HL-60/S4 treated with phorbol 12-myristate 13-acetate at 8.2 ng/mL for 4 days and 3 days (cell line): ENCODE data around the gene RBM20.
"Not testable (repeated sequence)": the region's sequence is repeated elsewhere in the genome, so short reads cannot be mapped to it uniquely, and the experiment has no call there.

Source experiments
- in situ Hi-C: fragments of 300-500 bp; cut with MboI; formaldehyde crosslinking; loops from 2 replicates; pipeline ENCODE4 v1.15.0; 2022; ENCODE audit warnings: low sequenced_read_pairs

RBM20 gene

DNA sequence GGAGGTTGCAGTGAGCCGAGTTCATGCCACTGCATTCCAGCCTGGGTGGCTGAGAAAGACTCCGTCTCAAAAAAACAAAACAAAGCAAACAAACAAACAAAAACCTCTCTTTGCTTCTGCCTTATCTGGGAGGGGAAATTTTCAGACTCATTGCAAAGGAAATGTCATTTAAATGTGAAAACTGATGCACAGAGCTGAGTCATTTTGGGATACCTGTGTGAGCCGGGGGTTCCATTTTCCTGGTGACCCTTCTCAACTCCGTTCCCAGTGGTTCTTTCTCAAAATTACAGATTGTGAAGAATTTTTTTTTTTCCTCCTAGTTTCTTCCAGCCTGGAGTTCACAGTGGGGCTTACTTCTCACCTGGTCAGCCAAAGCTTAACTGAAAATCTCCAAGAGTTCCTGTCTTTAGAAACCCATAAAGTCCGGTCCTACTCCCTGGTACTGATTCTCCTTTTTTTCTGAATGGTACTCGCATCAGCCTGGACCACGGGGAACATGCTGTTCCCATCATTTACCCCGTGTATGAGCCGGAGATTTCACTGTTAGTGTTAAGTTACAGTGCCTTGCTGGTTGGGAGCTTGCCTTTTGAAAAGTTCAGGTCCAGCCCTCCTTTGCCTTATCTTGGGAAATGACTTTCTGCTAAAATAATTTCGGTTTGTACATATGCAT, 56.9 kb downstream of the RBM20 start:
- in situ Hi-C loops: no loop called here

DNA sequence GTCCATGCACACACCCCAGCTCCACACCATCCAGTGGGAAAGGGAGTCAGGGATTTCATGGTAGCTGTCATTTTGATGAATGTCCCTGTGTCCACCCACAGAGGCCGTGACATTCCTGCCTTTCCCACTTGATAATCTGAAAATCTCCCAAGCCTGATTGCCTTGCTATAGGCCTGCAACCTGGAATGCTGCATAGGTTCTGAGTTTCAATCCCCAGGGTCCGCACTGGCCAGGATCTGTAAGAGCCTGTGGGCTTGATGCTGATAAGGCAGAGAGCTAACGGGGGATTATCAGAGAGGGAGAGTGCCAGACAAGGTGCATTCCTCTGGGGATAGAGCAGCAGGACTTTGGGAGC, 57.5 kb downstream of the RBM20 start:
- in situ Hi-C loops: no loop called here

DNA sequence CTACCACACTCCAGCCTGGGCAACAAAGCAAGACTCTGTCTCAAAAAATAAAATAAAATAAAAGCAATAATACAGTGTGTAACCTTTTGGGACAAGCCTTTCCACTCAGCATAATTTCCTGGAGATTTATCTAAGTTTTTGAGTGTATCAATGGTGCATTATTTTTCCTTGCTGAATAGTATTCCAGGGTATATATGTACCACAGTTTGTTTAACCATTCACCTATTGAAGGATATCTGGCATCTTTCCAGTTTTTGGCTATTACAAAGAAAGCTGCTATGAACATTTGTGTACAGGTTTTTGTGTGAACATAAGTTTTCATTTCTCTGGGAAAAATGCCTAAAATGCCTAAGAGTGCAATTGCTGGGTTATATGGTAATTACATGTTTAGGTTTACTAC, 59.9 kb downstream of the RBM20 start:
- in situ Hi-C loops: no loop called here

DNA sequence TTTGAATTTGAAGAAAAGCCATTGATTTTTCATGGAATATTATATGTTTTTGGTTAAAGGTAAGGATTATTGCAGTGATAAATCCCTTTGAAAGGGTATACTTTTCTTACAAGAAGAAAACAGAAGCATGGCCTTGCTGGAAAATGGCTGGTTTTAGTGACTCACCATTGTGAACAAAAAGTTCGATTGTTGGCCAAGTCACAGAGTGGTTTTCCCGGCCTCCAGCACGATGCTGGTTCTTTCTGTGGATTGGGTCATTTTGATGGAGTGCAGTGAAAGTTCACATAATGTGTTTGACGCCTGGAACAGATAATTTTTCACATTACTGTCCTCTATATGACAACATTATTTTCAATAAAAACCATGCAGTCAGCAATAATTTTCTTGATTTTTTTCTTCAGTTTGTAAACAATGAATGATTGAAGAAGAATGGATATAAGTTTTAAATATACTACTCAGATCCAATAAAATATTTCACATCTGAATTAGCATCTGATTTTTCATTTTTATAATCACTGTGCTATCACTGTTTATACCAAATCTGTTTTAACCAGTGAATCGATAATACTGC, 60.9 kb downstream of the RBM20 start:
- in situ Hi-C loops: no loop called here

DNA sequence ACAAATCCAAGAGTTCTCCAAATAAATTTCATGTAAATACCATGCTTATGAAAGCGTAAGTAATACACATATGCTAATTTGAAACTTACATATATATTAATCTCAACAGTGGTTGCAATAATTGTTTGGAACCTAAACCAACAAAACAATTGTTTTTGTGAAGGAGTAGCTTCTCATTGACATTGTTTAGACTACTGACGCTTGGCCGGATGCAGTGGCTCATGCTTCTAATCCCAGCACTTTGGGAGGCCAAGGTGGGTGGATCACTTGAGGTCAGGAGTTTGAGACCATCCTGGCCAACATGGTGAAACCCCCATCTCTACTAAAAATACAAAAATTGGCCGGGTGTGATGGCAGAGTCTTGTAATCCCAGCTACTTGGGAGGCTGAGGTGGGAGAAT, 61.5 kb downstream of the RBM20 start:
- in situ Hi-C loops: not testable (repeated sequence)

DNA sequence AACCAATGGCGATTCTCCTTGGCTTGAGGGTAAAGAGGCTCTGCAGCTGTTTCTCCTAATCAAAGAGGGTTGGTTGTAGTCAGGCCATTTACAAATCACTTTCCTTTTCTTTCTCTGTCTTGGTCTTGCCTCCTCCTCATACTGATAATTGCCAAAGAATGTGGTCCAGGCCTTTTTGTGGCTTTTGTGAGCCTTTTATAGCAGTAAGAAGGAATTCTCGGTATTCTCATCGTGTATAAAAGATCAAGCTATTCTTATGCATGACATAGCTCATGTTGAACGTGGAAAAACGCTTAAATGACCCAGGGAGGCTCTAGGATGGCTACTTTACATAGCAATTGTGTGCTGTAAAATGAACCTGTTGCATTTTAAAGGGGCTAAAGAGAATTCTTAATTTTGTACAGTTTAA, 62.6 kb downstream of the RBM20 start:
- in situ Hi-C loops: no loop called here

DNA sequence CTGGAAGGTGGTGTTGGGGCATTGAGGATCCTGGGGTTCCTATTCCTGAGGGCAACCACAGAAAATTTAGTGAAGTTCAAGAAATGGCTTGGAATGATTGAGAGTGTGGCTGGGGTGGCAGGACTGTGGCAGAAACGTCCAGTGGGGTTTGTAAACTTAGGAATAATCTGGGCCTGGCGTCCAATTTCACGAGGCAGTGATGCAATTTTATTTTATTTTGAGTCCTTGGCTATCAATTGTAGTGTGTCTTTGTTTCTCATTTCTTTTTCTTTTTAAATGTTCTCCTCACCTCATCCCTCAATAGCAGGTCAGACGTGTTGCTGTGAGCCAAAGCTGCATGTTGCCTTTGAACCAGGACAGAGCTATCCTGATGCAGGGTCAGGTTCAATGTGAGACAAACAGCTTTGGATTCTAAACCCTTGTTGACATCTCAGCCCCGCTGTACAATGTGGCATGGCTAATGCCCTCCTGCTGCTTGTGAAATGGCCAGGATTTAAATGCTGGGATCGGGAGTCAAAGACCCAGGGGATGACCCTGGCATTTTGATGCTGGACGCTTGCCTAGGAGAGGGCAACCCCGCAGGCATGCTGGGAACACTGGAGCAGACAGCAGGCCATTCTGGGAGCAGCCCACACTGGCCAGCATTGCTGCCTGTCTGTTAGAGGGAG, 64.8 kb downstream of the RBM20 start:
- in situ Hi-C loops: no loop called here

DNA sequence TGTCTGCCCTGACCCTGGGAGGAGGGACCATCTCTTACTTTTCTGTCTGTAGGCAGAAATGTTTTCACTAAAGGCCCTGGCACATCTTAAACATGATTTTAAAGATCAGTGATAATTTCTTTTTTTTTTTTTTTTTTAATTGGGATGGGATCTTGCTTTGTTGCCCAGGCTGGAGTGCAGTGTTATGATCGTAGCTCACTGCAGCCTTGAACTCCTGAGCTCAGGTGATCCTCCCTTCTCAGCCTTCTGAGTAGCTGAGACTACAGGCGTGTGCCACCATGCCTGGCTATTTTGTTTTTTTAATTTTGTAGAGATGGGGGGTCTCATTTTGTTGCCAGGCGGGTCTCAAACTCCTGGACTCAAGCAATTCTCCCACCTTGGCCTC, 65.3 kb downstream of the RBM20 start:
- in situ Hi-C loops: no loop called here

DNA sequence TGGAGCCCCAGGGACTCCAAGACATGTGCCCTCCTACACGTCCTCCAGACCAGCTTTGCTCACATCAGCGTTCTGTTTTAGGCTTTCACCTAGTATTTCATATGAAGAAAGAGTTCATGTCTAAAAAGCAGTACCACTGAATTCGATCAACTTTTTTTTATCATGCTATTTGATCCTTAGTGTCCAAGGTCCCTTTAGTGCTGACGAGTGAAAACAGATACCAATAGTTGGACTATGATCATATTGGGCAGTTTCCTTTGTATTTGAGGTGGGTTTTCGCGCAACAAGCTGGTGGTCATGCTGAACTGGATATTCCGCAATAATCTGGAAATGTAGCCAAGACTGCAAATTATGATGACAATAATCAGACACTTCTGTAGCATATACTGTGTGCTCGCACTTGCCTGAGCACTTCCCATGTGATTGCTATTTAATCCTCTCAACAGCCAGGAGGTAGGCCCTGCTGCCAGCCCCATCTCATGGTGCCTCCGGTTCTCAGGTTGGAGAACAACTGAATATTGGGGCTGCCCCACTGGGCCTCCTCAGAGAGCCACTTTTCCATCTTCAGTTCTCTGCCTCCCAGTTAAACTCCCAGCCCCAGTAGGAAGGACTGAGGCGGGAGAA, 65.9 kb downstream of the RBM20 start:
- in situ Hi-C loops: no loop called here

DNA sequence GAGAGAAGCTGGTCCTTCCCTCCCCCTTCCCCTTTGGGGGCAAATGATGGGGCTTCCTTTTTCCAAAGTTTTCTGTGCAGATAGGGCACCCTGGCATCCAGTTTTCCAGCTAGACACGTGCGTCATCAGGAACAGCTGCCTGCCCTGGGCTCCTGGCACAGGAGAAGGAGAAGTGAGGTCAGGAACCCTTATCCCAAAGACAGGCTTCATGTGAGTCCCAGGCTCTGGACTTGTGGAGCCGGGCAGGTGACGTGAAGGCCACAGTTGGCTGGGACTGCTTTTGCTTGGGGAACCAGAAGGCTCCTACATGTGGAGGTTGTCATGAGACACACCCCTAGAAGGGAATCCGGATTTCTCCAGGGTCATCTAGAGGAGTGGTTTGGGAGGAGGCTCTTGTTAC, 66.5 kb downstream of the RBM20 start:
- in situ Hi-C loops: no loop called here

DNA sequence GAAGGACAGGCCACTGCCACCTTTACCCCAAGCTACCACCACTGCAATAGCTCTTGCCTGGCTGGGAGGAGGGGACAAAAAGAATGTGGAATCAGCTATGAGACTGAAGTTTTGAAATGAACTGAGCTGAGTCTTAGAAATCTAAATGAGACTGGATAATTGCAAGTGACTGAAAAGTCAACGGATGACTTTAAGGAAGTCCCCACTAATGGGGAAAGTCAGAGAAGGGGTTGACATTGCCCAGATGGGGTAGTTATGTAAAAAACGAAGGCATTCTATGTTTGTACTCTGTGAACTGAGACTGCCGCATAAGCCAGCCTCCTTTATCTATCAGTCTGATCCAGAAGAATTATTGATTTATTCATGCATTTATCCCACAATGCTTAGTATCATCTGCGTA, 67.2 kb downstream of the RBM20 start:
- in situ Hi-C loops: no loop called here

DNA sequence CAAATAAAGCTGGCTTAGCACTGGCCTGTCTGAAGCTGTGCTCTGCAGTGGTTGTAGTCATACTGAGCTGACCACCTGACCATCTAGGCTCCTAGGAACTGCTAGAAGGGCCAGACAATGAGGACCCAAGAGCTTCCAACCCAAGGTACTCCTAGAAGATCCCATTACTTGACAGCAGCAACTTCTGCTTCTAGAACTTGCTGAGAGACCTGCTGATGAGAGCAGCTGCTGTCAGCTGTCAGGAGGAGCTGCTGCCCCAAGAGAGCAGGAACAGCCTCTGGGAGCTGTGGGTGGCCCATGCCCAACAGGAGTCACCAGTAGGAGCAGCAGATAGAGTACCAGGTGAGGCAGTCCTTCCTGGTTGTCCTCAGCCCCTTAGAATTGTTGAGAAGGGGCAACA, 70.2 kb downstream of the RBM20 start:
- in situ Hi-C loops: no loop called here

DNA sequence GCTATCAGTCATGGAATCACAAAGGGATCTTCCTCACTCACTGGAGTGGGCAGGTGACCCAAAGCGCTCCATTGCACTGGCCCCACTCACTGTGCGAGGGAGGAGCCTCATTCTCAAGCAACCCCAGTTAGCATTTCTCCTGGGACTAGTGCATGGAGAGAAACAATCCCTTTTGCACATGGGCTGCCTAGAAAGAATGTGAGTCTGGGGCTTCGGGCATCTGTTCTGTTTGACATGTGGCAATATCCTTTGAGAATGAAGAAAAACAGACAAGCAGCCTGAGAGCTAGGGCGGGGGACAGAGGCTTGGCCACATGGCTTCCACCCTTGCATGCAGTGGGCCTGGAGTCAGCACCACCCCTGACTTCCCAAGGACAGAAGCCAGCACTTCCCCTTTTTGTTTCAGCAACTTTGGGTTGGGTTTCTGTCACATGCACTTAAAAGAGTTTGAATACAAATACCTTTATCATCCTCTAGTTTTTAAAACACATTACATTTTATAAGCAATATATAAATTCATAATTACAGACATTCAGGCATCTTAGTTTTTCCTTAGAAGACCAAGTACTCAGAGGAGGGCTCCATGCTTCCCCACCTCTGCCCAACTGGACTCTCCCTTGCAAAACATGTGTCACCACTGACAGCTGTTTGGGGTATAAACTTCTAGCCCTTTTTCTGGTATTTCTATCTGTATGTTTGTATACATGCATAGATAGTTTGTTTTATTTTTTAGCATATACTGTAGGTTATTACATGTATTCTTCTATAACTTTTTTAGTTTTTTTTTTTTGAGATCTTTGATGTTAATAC, 73.8 kb downstream of the RBM20 start:
- in situ Hi-C loops: no loop called here

DNA sequence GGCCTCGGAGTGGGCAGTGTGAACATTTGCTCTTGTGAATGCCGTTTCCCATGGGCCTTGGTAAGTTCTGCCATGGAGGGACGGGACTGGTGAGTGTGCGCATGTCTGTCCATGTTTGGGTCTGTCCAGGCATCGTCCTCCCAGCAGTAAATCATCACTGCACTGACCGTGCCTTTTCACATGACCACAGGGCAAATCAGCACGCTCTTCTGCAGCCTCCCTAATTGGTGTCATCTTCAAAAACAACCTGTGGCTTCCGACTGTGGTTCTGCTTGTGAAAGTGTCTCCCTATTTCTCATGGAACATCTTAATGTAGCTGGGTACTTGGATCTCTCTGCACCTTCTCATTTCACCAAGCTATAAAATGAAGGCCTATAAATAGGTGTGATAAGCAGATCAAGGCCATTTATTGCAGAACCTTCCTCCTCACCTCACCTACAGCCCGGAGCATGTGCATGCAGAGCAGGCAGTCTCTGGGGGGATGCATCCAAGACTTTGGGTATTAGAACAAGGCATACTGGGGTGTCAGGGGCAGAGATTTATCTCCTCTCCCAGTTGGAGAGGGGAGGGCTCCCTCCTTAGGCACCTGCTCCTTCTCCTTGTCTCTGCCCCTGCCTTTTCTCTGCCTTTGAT, 77.4 kb downstream of the RBM20 start:
- in situ Hi-C loops: no loop called here

DNA sequence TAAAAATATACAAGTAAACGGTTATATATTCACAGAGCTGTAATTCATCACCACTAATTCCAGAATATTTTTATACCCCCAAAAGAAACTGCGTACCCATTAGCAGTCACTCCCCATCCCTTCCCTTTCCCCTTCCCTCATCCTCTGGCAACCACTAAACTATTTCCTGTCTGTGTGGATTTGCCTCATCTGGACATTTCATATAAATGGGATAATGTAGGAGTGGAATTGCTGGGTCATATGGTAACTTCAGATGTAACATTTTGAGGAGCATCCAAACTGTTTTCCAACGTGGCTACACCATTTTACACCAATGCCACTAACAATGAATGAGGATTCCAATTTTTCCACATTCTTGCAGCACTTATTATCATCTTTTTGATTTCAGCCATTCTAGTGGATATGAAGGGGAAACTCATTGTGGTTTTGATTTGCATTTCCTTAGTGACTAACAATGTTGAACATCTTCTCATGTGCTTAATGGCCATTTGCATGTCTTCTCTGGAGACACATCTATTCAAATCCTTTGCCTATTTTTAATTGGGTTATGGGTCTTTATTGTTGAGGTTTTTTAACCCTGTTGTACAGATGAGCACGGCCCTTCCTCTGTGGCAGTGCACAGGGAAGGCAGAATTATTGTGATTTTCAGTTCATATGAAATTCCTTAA, 79.2 kb downstream of the RBM20 start:
- in situ Hi-C loops: no loop called here

DNA sequence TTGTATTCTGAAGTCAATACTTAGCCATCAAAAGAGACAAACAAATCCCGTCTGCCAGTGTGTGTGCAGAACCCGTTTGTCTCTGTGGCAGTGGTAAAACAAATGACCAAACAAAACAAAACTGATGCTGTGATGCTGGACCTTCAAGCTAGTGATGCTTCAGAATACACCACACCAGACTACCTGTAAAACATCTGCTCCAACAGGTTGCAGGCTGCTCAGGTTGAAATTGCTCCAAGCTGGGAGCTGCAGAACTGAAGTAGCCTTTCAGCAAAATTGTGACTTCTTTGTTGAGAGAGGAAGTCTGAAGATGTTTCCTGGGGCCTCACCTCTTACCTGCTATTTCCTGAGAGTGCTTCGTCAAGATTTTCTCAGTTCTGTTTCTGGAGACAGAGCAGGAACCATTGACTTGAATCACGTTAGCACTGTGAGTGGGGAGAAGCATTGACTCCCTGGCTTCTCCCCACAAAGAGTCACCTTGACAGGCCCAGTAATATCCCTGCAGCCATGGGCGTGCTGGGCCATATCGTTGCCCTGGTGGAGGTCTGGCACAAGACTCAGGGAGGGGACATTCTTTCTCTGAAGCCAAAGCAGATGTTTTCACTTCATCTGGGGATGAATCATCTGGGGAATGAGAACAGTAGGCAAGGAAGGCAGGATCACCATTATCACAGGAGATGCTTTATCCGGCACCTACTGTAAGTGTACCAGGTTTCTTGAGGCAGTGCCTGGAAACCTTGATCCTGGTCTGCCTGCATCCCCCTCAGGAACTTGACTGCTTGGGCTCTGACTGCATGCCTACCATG, 80.2 kb downstream of the RBM20 start:
- in situ Hi-C loops: no loop called here

DNA sequence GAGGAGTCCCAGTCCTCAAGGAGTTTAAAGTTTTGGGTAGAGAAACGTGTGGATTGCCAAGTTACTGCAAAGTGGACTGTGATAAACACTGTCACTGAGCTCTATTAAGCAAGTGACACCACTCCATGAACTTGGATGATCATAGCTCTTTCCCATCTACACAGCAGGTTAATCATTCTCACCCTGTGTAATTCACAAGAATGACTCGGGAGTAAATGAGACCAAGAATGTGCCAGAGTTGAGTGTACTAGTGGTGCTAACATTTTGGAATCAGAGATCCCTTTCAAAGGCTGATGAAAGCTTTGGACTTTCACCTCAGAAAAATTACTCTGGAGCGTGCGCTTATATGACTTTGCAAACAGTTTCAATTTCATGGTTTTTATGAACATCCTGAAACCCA, 80.8 kb downstream of the RBM20 start:
- in situ Hi-C loops: loop anchor here (25.0 kb wide), 1 partner anchor 162 kb away; no protein-coding TSS in a partner anchor

DNA sequence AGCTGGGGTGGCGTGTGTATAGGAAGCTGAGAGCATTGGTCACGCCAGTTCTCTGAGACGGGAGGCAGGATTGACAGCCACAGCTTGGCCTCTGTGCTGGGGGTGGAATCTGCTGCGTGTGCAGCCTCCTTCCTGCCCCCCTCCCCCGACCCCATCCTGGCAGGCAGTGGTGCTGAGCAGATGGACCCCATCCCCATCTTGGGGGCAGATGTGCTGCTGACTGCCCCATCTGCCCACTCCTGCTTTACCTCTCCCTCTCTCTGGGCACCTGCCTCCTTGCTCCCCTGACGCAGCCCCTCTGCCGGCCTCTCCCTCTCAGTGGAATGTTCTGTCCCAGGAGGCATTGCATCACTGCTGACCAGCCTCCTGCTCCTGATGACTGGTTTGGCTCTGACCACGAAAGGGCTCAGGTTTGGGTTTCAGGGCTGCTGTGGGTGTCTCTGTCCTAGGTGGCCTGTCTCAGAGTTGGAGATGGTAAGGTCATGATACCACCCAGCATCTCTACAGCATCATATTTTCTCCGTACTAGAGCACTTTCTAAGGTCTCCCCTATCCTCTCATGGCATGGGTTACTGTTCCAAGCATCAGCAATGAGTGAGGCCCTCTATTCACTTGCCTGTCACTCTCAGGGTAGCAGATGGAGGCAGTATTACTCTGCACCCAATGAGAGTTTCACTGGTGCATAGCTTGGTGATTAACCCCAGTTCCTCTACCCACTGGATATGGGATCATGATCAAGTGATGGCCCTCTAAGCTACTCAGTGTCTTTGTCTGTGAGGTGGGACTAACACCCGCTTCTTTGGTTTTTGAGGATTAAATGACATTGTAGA, 81.9 kb downstream of the RBM20 start:
- in situ Hi-C loops: loop anchor here (25.0 kb wide), 1 partner anchor 161 kb away; no protein-coding TSS in a partner anchor
